Adrenal gland (tissue), 12 donors: ENCODE data around the gene NHSL2. TPM values are rescaled to one million over a fixed set of nuclear protein-coding genes. Genes with fewer than 3 reads are reported as not detected.

Source experiments
- DNase-seq, 7 donors: peaks; one replicate each; pipeline ENCODE4 v3.0.0-alpha.2; 2019 to 2020
- H3K27ac ChIP-seq, 5 donors: fragments of 200-600 bp; sonication (generic) in 4 of 5; 1 replicate in 3 of 5; 2 replicates in 2 of 5; pipeline versions ENCODE4 v1.5.1 to v1.8.0; 2016 to 2020; ENCODE audit warnings: mild to moderate bottlenecking in 1 of 5
- H3K27me3 ChIP-seq: fragments of 200-600 bp; 2 replicates; pipeline ENCODE4 v1.8.0; 2021
- H3K36me3 ChIP-seq, 2 donors: fragments of 200-600 bp; replicated peaks in 1 of 2; 1 replicate in 1 of 2; 2 replicates in 1 of 2; pipeline versions ENCODE4 v1.5.1 to v1.8.0; 2018 to 2022
- H3K4me1 ChIP-seq, 2 donors: fragments of 200-600 bp; replicated peaks in 1 of 2; 1 replicate in 1 of 2; 2 replicates in 1 of 2; pipeline versions ENCODE4 v1.5.1 to v1.8.0; 2018 to 2021
- H3K4me3 ChIP-seq, 4 donors: fragments of 200-600 bp; sonication (generic) in 3 of 4; one replicate each; pipeline ENCODE4 v1.5.1; 2016 to 2018
- H3K9me3 ChIP-seq, 3 donors: fragments of 200-600 bp; sonication (generic) in 1 of 3; replicated peaks in 1 of 3; 1 replicate in 2 of 3; 2 replicates in 1 of 3; pipeline versions ENCODE4 v1.5.1 to v1.8.0; 2016 to 2021
- CTCF ChIP-seq, 6 experiments: fragments of 450-650 bp in 4 of 6; fragments of 200-600 bp in 2 of 6; sonication (generic) in 1 of 6; IDR thresholded peaks; 1 replicate in 5 of 6; 2 replicates in 1 of 6; pipeline versions ENCODE4 v1.5.1 to v1.8.0; 2016 to 2021; ENCODE audit warnings: antibody characterized with exemption in 6 of 6, mild to moderate bottlenecking in 2 of 6, moderate library complexity in 1 of 6
- POLR2A ChIP-seq, 2 donors: fragments of 450-650 bp; IDR thresholded peaks; one replicate each; pipeline ENCODE4 v1.6.1; 2017; ENCODE audit warnings: antibody characterized with exemption in 2 of 2, mild to moderate bottlenecking in 2 of 2, moderate library complexity in 1 of 2
- WGBS, 4 donors: extraction: QIAGEN DNeasy Blood & Tissue Kit in 2 of 4; methylation state at CpG; one replicate each; pipeline versions ENCODE4 v1.1.5 to v1.1.7; 2013 to 2017; 5-methylcytosine and 5-hydroxymethylcytosine counted together
- intact Hi-C, 2 donors: fragments of 100-400 bp; cut with DNase I; formaldehyde crosslinking; loops; one replicate each; pipeline versions ENCODE4 v1.14.1 to v1.15.0; 2022 to 2023
- polyA plus RNA-seq, 3 donors: library from polyadenylated mRNA; stranded (reverse); fragments of 200-250 nt in 2 of 3; fragments of 350-450 nt in 1 of 3; fragmentation: Illumina TruSeq in 1 of 3; extraction: RNeasy Lipid Tissue Mini Kit (QIAGEN cat#74804) in 1 of 3; gene quantifications; one replicate each; pipeline ENCODE4 v1.2.3, GENCODE V29; 2013 to 2014
- total RNA-seq, 9 donors: library from RNA; depleted of rRNA in 4 of 9; stranded (reverse); fragments of >200 nt in 4 of 9; fragments of 120-200 nt in 1 of 9; fragmentation: NEBNext Ultra II Directional in 1 of 9; extraction: Animal tissue kit (Norgen Biotek cat#: 25700) in 1 of 9; gene quantifications; one replicate each; pipeline versions ENCODE4 v1.1.0 to v1.2.4, GENCODE V29; 2013 to 2023
- donor health status: healthy with polysubstance abuse.
- donor health status: Bipolar disorder and iron deficiency.
- donor health status: DM: yes; HTN: yes; CAD: no.
- donor health status: DM: no; HTN: no; CAD: no.
- donor health status: DM: no; HTN: no; CAD: no.
- donor health status: DM: yes; HTN: yes; CAD: no.

NHSL2 gene
- total and polyA plus RNA-seq, 12 donors: 1.3 to 18.2 (median 4.8) TPM

- intact Hi-C loops: loop anchor here (5.0 kb wide), 1 partner anchor 107 kb away; no protein-coding TSS in a partner anchor
- Histone ChIP-seq H3K27ac (no peak overlapping the region), H3K4me3 (no peak overlapping the region), H3K9me3 (no peaks in the 10 kb centered on the region), H3K4me1 (peaks cover 0 to 7% of the 10 kb centered on the region in 2 donors), H3K27me3 (peaks cover 43% of the 10 kb centered on the region), H3K36me3 (no peaks in the 10 kb centered on the region)
- TF ChIP-seq POLR2A (IDR thresholded peaks at IDR 0.05) (no peak), CTCF (IDR thresholded peaks at IDR 0.05) (no peak)
- peak in 2 of 7 donors; percentile 5 to 9 for DNase-seq
- 66 to 69% (median 68%) methylated on average over 3 of the region's 3 CpGs for WGBS, 4 donors
Observed at GRCh38 chrX:72020204-72020603, 109.6 kb downstream of the NHSL2 start.

- H3K9me3 ChIP-seq: no peaks in the 10 kb centered on the region
- no peak overlapping the region for H3K4me3 ChIP-seq
- peaks cover 43% of the 10 kb centered on the region for H3K27me3 ChIP-seq
- DNase-seq: peak in 1 of 7 donors; percentile 4
- WGBS, 4 donors: 69 to 97% (median 95%) methylated on average over 3 of the region's 3 CpGs
- intact Hi-C loops: loop anchor here (5.0 kb wide), 1 partner anchor 107 kb away; no protein-coding TSS in a partner anchor
- H3K4me1 ChIP-seq: peaks cover 0 to 7% of the 10 kb centered on the region in 2 donors
- no peak for TF ChIP-seq CTCF (IDR thresholded peaks at IDR 0.05)
- TF ChIP-seq POLR2A (IDR thresholded peaks at IDR 0.05): no peak
- no peaks in the 10 kb centered on the region for H3K36me3 ChIP-seq
- no peak overlapping the region for H3K27ac ChIP-seq
Observed at GRCh38 chrX:72020788-72021187, 110.1 kb downstream of the NHSL2 start.

GRCh38 chrX:72021975-72022374 is 111.3 kb downstream of the NHSL2 start:
- intact Hi-C loops: loop anchor here (5.0 kb wide), 1 partner anchor 105 kb away; no protein-coding TSS in a partner anchor

GRCh38 chrX:72023071-72023470 is 112.4 kb downstream of the NHSL2 start:
- intact Hi-C loops: loop anchor here (5.0 kb wide), 1 partner anchor 104 kb away; no protein-coding TSS in a partner anchor
- no peak for TF ChIP-seq POLR2A (IDR thresholded peaks at IDR 0.05)
- TF ChIP-seq CTCF (IDR thresholded peaks at IDR 0.05): no peak
- Histone ChIP-seq H3K27ac (no peak overlapping the region), H3K4me3 (no peak overlapping the region), H3K27me3 (peaks cover 37% of the 10 kb centered on the region), H3K4me1 (peaks cover 0 to 7% of the 10 kb centered on the region in 2 donors), H3K9me3 (no peaks in the 10 kb centered on the region), H3K36me3 (no peaks in the 10 kb centered on the region)
- DNase-seq: peak in 2 of 7 donors; percentile 0 to 3
- 57 to 88% (median 72%) methylated on average over 2 of the region's 2 CpGs for WGBS, 4 donors

More at GRCh38 chrX:72021975-72022374, 111.3 kb downstream of the NHSL2 start:
- Histone ChIP-seq H3K4me3 (no peak overlapping the region), H3K9me3 (no peaks in the 10 kb centered on the region), H3K36me3 (no peaks in the 10 kb centered on the region), H3K27ac (no peak overlapping the region), H3K27me3 (peaks cover 42% of the 10 kb centered on the region), H3K4me1 (peaks cover 0 to 7% of the 10 kb centered on the region in 2 donors)
- TF ChIP-seq CTCF (IDR thresholded peaks at IDR 0.05): peak in 5 of 6 experiments; percentile 10 to 40 (median 21)
- no peak for TF ChIP-seq POLR2A (IDR thresholded peaks at IDR 0.05)
- peak in 2 of 7 donors; percentile 8 to 16 for DNase-seq
- WGBS, 4 donors: 28 to 62% (median 34%) methylated on average over 1 to 2 of the region's 2 CpGs
